ENCODE data around the gene TTBK1. TPM values are rescaled to one million over a fixed set of nuclear protein-coding genes. Genes with fewer than 3 reads are reported as not detected.

TTBK1 gene
- total RNA-seq, 1 experiment from 2014 or later: 0.68 TPM

DNA sequence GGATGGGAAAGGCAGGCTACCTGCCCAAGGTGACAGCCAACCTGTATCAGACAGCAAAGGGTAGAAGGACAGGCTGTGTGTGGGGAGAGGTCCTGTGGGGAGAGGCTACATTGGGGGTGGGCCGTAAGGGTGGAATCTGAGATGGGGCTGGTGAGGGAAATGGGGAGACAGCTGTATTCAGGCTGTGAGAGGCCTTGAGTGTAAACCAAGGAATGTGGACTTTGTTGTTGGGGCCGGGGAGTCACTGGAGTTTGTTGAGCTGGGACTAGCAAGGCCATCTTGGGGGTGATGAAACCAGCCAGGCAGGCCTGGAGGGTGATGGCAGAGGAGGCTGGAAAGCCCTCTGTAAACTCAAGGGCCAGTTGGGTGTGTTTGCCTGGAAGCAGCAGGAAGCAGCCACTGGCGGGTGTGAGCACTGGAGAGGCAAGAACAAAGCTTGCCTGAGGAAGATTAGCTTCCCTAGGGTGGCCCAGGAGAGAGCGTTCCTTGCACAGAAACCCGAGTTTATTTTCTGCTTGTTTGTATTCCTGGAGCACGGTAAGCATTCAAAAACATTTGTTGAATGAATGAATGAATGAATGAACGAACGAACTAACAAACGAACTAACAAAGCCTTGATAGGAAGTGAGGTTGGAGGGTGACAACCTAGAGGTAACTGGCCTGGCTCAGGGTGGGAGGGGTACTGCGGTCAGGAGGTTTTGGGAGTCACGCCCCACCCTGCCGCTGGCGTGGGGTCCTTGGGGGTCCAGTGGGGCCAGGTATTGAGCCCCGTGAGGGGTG lies 18.9 kb downstream of the TTBK1 start:
- DNase-seq (ENCODE audit: low spot score) (no peak), ATAC-seq (no peak)
- peaks cover 21% of the 10 kb centered on the region for H3K4me1 Mint-ChIP-seq
- H3K27me3 Mint-ChIP-seq (ENCODE audit: low read depth): no peaks in the 10 kb centered on the region; the same call in 1 of the 2 replicates
- ChIA-PET POLR2A (no interaction called here), CTCF (interaction anchor here (0.5 to 4.8 kb wide), 15 partner anchors 14 to 244 kb away, joined by 3 to 27 read pairs (median 7); partner anchors contain the start of genes CRIP3, DLK2, DNPH1 and SLC22A7)
- H3K36me3 Mint-ChIP-seq: no peaks in the 10 kb centered on the region
- no peak overlapping the region for H3K4me3 Mint-ChIP-seq
- 0 out of 2 replicates have a peak overlapping the region, but pooled peaks have one; percentile 8 for H3K27ac Mint-ChIP-seq
- TF ChIP-seq MYBL2 (CRISPR knock-in tag; IDR thresholded peaks at IDR 0.05) (no peak), GABPB1 (CRISPR knock-in tag; IDR thresholded peaks at IDR 0.05) (peak; percentile 84)
- H3K9me3 Mint-ChIP-seq: no peaks in the 10 kb centered on the region

DNA sequence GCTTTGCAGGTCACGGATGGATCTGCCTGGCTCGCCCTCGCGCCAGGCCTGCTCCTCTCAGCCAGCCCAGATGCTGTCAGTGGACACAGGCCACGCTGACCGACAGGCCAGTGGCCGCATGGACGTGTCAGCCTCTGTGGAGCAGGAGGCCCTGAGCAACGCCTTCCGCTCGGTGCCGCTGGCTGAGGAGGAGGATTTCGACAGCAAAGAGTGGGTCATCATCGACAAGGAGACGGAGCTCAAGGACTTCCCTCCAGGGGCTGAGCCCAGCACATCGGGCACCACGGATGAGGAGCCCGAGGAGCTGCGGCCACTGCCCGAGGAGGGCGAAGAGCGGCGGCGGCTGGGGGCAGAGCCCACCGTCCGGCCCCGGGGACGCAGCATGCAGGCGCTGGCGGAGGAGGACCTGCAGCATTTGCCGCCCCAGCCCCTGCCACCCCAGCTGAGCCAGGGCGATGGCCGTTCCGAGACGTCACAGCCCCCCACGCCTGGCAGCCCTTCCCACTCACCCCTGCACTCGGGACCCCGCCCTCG lies 19.6 kb downstream of the TTBK1 start:
- no peaks in the 10 kb centered on the region for H3K36me3 Mint-ChIP-seq
- H3K4me1 Mint-ChIP-seq: peaks cover 22% of the 10 kb centered on the region
- DNase-seq (ENCODE audit: low spot score) (no peak), ATAC-seq (no peak)
- TF ChIP-seq, protein P1, sequence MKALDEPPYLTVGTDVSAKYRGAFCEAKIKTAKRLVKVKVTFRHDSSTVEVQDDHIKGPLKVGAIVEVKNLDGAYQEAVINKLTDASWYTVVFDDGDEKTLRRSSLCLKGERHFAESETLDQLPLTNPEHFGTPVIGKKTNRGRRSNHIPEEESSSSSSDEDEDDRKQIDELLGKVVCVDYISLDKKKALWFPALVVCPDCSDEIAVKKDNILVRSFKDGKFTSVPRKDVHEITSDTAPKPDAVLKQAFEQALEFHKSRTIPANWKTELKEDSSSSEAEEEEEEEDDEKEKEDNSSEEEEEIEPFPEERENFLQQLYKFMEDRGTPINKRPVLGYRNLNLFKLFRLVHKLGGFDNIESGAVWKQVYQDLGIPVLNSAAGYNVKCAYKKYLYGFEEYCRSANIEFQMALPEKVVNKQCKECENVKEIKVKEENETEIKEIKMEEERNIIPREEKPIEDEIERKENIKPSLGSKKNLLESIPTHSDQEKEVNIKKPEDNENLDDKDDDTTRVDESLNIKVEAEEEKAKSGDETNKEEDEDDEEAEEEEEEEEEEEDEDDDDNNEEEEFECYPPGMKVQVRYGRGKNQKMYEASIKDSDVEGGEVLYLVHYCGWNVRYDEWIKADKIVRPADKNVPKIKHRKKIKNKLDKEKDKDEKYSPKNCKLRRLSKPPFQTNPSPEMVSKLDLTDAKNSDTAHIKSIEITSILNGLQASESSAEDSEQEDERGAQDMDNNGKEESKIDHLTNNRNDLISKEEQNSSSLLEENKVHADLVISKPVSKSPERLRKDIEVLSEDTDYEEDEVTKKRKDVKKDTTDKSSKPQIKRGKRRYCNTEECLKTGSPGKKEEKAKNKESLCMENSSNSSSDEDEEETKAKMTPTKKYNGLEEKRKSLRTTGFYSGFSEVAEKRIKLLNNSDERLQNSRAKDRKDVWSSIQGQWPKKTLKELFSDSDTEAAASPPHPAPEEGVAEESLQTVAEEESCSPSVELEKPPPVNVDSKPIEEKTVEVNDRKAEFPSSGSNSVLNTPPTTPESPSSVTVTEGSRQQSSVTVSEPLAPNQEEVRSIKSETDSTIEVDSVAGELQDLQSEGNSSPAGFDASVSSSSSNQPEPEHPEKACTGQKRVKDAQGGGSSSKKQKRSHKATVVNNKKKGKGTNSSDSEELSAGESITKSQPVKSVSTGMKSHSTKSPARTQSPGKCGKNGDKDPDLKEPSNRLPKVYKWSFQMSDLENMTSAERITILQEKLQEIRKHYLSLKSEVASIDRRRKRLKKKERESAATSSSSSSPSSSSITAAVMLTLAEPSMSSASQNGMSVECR (CRISPR knock-in tag; IDR thresholded peaks at IDR 0.05; ENCODE audit: borderline replicate concordance): no peak
- TF ChIP-seq RELA (CRISPR knock-in tag; IDR thresholded peaks at IDR 0.05; ENCODE audit: borderline replicate concordance): 0 out of 2 replicates have a peak, but pooled peaks have one; percentile 5
- H3K9me3 Mint-ChIP-seq: no peaks in the 10 kb centered on the region
- no peak overlapping the region for H3K27ac Mint-ChIP-seq
- no peak overlapping the region for H3K4me3 Mint-ChIP-seq
- POLR2A ChIA-PET: no interaction called here
- CTCF ChIA-PET: interaction anchor here (0.5 to 4.8 kb wide), 15 partner anchors 13 to 243 kb away, joined by 3 to 27 read pairs (median 7); partner anchors contain the start of genes CRIP3, DLK2, DNPH1 and SLC22A7
- peaks cover 7% of the 10 kb centered on the region for H3K27me3 Mint-ChIP-seq (ENCODE audit: low read depth)

DNA sequence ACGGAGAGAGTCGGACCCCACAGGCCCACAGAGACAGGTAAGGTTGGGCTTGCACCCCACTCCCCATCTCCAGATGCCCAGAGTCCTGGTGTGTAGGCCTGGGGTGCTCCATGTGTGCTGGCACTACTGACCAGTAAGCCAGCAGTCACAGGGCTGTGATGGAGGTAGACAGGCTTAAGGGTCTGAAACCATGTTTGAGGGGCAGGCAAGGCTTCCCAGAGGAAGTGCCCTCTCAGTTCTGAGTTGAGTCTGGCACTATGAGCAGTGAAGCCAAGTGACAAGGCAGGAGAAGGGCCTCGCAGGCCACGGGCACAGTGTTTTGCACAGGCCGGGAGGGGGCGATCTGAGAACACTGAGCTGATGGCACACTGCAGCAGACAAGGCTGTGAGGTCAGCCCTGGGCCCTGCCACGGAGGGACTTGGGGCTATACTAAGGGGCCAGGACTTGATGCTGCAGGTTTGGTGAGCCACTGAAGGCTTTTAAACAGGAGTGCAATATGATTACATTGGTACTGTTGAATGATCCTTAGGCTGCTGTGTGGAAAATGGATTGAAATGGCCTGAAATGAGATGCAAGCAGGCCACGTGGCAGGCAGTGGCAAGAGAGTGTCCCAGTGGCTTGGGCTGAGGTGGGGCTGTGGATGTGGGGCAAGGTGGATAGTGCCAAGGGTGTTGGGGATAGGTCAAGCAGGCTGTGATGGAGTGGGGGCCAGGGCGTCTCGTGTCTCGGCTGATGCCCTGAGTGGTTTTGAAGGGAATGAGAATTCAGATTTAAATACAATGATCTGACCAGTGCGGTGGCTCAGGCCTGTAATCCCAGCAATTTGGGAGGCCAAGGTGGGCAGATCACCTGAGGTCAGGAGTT lies 20.3 kb downstream of the TTBK1 start:
- ATAC-seq (peak; percentile 87), DNase-seq (ENCODE audit: low spot score) (peak; percentile 90)
- H3K36me3 Mint-ChIP-seq: no peaks in the 10 kb centered on the region
- H3K27ac Mint-ChIP-seq: peak overlapping the region; percentile 28; the same call in 1 of the 2 replicates
- no peak for TF ChIP-seq RORB (CRISPR knock-in tag; IDR thresholded peaks at IDR 0.05)
- TF ChIP-seq, protein P2, sequence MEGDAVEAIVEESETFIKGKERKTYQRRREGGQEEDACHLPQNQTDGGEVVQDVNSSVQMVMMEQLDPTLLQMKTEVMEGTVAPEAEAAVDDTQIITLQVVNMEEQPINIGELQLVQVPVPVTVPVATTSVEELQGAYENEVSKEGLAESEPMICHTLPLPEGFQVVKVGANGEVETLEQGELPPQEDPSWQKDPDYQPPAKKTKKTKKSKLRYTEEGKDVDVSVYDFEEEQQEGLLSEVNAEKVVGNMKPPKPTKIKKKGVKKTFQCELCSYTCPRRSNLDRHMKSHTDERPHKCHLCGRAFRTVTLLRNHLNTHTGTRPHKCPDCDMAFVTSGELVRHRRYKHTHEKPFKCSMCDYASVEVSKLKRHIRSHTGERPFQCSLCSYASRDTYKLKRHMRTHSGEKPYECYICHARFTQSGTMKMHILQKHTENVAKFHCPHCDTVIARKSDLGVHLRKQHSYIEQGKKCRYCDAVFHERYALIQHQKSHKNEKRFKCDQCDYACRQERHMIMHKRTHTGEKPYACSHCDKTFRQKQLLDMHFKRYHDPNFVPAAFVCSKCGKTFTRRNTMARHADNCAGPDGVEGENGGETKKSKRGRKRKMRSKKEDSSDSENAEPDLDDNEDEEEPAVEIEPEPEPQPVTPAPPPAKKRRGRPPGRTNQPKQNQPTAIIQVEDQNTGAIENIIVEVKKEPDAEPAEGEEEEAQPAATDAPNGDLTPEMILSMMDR (IDR thresholded peaks at IDR 0.05): peak; percentile 60; the same call in 1 of the 2 replicates
- no peak for TF ChIP-seq NFATC4 (CRISPR knock-in tag; IDR thresholded peaks at IDR 0.05)
- TF ChIP-seq, protein P3, sequence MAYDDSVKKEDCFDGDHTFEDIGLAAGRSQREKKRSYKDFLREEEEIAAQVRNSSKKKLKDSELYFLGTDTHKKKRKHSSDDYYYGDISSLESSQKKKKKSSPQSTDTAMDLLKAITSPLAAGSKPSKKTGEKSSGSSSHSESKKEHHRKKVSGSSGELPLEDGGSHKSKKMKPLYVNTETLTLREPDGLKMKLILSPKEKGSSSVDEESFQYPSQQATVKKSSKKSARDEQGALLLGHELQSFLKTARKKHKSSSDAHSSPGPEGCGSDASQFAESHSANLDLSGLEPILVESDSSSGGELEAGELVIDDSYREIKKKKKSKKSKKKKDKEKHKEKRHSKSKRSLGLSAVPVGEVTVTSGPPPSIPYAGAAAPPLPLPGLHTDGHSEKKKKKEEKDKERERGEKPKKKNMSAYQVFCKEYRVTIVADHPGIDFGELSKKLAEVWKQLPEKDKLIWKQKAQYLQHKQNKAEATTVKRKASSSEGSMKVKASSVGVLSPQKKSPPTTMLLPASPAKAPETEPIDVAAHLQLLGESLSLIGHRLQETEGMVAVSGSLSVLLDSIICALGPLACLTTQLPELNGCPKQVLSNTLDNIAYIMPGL (CRISPR knock-in tag; IDR thresholded peaks at IDR 0.05): peak; percentile 24; the same call in 1 of the 2 replicates
- TF ChIP-seq GABPB1 (CRISPR knock-in tag; IDR thresholded peaks at IDR 0.05): peak; percentile 8; the same call in 1 of the 2 replicates
- CTCF ChIA-PET: interaction anchor here (0.6 to 4.8 kb wide), 26 partner anchors 9 to 242 kb away, joined by 3 to 27 read pairs (median 4); partner anchors contain the start of genes CRIP3, DNPH1, SLC22A7 and TJAP1
- no peaks in the 10 kb centered on the region for H3K9me3 Mint-ChIP-seq
- peaks cover 24% of the 10 kb centered on the region for H3K4me1 Mint-ChIP-seq
- H3K4me3 Mint-ChIP-seq: no peak overlapping the region
- POLR2A ChIA-PET: no interaction called here
- H3K27me3 Mint-ChIP-seq (ENCODE audit: low read depth): peaks cover 14% of the 10 kb centered on the region

Measured in WTC11 (cell line).